Ishikawa (cell line): ENCODE data around the gene ABHD17C.
A peak's percentile ranks its signal among the peaks of the same experiment; 100 is the strongest.

ENCODE experiments used
- CEBPB ChIP-seq: IDR thresholded peaks from 2 replicates; pipeline ENCODE4 v1.6.1; 2012
- CREB1 ChIP-seq: IDR thresholded peaks from 2 replicates; pipeline ENCODE4 v1.6.1; 2012; ENCODE audit warnings: low read depth
- EGR1 ChIP-seq: IDR thresholded peaks from 2 replicates; pipeline ENCODE4 v1.6.1; 2012
- EP300 ChIP-seq: IDR thresholded peaks from 2 replicates; pipeline ENCODE4 v1.6.1; 2012; ENCODE audit warnings: borderline replicate concordance
- FOXM1 ChIP-seq: IDR thresholded peaks from 2 replicates; pipeline ENCODE4 v1.6.1; 2012; ENCODE audit warnings: low read depth, borderline replicate concordance
- MAX ChIP-seq: IDR thresholded peaks from 2 replicates; pipeline ENCODE4 v1.6.1; 2012
- NFIC ChIP-seq: IDR thresholded peaks from 2 replicates; pipeline ENCODE4 v1.6.1; 2012
- RAD21 ChIP-seq: IDR thresholded peaks from 2 replicates; pipeline ENCODE4 v1.6.1; 2012; ENCODE audit warnings: low read depth
- REST ChIP-seq: IDR thresholded peaks from 2 replicates; pipeline ENCODE4 v1.6.1; 2012; ENCODE audit warnings: low read depth, mild to moderate bottlenecking
- TAF1 ChIP-seq: IDR thresholded peaks from 2 replicates; pipeline ENCODE4 v1.6.1; 2012; ENCODE audit warnings: low read depth, mild to moderate bottlenecking
- TCF12 ChIP-seq: IDR thresholded peaks from 2 replicates; pipeline ENCODE4 v1.6.1; 2012; ENCODE audit warnings: low read depth
- TEAD4 ChIP-seq: IDR thresholded peaks from 2 replicates; pipeline ENCODE4 v1.6.1; 2012
- USF1 ChIP-seq: IDR thresholded peaks from 2 replicates; pipeline ENCODE4 v1.6.1; 2012
- YY1 ChIP-seq: IDR thresholded peaks from 2 replicates; pipeline ENCODE4 v1.6.1; 2012; ENCODE audit warnings: low read depth
- ZBTB7A ChIP-seq: IDR thresholded peaks from 2 replicates; pipeline ENCODE4 v1.6.1; 2012; ENCODE audit warnings: low read depth

ABHD17C gene

GRCh38 chr15:80721476-80721875 is 26.4 kb downstream of the ABHD17C start:
- TF ChIP-seq TEAD4 (no peak), YY1 (no peak), CEBPB (no peak), TCF12 (no peak), USF1 (no peak), NFIC (no peak), EP300 (no peak), ZBTB7A (no peak), REST (no peak), EGR1 (no peak), CREB1 (no peak), TAF1 (no peak), FOXM1 (no peak)

GRCh38 chr15:80722811-80723210 is 27.7 kb downstream of the ABHD17C start:
- TF ChIP-seq REST = no peak
- no peak for TF ChIP-seq YY1
- TF ChIP-seq FOXM1 = no peak
- no peak for TF ChIP-seq MAX
- no peak for TF ChIP-seq CREB1
- no peak for TF ChIP-seq USF1
- TF ChIP-seq CEBPB = no peak

GRCh38 chr15:80727196-80727595 is 32.1 kb downstream of the ABHD17C start:
- TF ChIP-seq EGR1 = no peak
- TF ChIP-seq TAF1 = no peak
- TF ChIP-seq CREB1 = no peak
- TF ChIP-seq TEAD4 = peak; percentile 97
- peak; percentile 63 for TF ChIP-seq MAX
- 0 out of 2 replicates have a peak, but pooled peaks have one; percentile 28 for TF ChIP-seq CEBPB
- TF ChIP-seq FOXM1 = no peak; the same call in 1 of the 2 replicates
- TF ChIP-seq RAD21 = 0 out of 2 replicates have a peak, but pooled peaks have one; percentile 8
- peak; percentile 86 for TF ChIP-seq TCF12
- TF ChIP-seq EP300 = peak; percentile 85; the same call in 1 of the 2 replicates
- TF ChIP-seq USF1 = no peak
- no peak for TF ChIP-seq REST
- no peak for TF ChIP-seq ZBTB7A
- peak; percentile 67 for TF ChIP-seq NFIC
- no peak for TF ChIP-seq YY1

GRCh38 chr15:80727596-80727995 is 32.5 kb downstream of the ABHD17C start:
- TF ChIP-seq ZBTB7A (no peak), USF1 (no peak), TEAD4 (no peak), YY1 (no peak)
